Esophagus muscularis mucosa (tissue), 3 donors: Measurements from ENCODE around the gene NKPD1.

ENCODE experiments used
- POLR2A ChIP-seq: fragments of 450-650 bp; IDR thresholded peaks from one replicate; pipeline ENCODE4 v1.6.1; 2017; ENCODE audit warnings: antibody characterized with exemption, moderate library complexity, mild to moderate bottlenecking, low read depth
- TF ChIP-seq, protein P1 (sequence below), 3 experiments: fragments of 200-600 bp in 2 of 3; fragments of 450-650 bp in 1 of 3; sonication (generic) in 2 of 3; IDR thresholded peaks; one replicate each; pipeline ENCODE4 v1.5.1; 2017 to 2019; ENCODE audit warnings: antibody characterized with exemption in 3 of 3, mild to moderate bottlenecking in 2 of 3, moderate library complexity in 1 of 3

DNA sequence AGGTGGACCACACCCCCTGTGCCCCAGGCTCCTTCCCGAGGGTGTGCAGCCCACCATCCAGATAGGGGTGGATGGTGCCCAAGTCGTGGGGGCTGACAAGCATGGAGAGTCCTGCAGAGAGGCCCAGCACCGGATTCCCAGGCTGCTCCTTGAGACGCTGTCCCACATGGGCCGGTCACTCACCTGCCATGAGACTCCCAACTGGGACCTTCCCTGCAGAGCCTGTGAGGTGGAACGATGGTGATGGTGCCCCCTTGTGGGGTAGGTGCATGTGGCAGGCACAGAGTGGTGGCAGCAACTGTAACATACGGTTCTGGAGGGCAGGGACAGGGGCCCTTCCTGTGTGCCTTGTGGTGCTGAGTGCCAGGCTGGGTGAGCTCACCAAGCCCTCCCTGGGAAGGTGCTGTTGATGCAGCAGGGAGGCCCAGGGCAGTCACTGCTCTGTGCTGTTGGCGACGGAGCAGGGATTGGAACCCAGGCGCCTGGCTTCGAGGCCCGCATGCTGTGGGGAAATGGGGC, 34.7 kb downstream of the NKPD1 start:
- TF ChIP-seq, protein P1, sequence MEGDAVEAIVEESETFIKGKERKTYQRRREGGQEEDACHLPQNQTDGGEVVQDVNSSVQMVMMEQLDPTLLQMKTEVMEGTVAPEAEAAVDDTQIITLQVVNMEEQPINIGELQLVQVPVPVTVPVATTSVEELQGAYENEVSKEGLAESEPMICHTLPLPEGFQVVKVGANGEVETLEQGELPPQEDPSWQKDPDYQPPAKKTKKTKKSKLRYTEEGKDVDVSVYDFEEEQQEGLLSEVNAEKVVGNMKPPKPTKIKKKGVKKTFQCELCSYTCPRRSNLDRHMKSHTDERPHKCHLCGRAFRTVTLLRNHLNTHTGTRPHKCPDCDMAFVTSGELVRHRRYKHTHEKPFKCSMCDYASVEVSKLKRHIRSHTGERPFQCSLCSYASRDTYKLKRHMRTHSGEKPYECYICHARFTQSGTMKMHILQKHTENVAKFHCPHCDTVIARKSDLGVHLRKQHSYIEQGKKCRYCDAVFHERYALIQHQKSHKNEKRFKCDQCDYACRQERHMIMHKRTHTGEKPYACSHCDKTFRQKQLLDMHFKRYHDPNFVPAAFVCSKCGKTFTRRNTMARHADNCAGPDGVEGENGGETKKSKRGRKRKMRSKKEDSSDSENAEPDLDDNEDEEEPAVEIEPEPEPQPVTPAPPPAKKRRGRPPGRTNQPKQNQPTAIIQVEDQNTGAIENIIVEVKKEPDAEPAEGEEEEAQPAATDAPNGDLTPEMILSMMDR (IDR thresholded peaks at IDR 0.05): peak; percentile 39 to 59 (median 44)
- no peak for TF ChIP-seq POLR2A
